Lower leg skin (tissue), 3 donors: ENCODE data around the gene GPC6.

Experiments used
- POLR2A ChIP-seq, 2 donors: fragments of 450-650 bp; IDR thresholded peaks; one replicate each; pipeline ENCODE4 v1.6.1; 2016 to 2017; ENCODE audit warnings: antibody characterized with exemption in 2 of 2, mild to moderate bottlenecking in 1 of 2, moderate library complexity in 1 of 2
- TF ChIP-seq, protein P1 (sequence below), 3 donors: fragments of 450-650 bp; IDR thresholded peaks; one replicate each; pipeline ENCODE4 v1.5.1; 2016; ENCODE audit warnings: antibody characterized with exemption in 3 of 3, mild to moderate bottlenecking in 3 of 3, moderate library complexity in 2 of 3

DNA sequence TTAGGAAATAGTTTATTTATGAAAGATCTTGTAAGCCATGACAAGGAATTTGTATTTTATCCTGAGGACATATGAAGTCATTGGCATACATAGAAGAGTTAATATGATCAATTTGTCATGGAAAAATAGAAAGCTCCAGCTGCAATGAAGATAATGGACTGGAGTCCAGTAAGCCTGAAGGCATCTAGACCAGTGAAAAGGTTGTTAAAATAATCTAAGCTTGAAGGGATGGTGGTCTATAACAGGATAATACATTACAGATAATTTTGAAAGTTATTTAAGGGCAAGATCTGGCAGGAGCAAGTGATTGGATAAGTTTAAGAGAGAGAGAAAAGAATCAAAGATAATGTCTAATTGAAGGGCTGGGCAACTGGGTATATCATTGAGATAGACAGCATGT, 224.2 kb downstream of the GPC6 start:
- no peak for TF ChIP-seq POLR2A (IDR thresholded peaks at IDR 0.05)
- TF ChIP-seq, protein P1, sequence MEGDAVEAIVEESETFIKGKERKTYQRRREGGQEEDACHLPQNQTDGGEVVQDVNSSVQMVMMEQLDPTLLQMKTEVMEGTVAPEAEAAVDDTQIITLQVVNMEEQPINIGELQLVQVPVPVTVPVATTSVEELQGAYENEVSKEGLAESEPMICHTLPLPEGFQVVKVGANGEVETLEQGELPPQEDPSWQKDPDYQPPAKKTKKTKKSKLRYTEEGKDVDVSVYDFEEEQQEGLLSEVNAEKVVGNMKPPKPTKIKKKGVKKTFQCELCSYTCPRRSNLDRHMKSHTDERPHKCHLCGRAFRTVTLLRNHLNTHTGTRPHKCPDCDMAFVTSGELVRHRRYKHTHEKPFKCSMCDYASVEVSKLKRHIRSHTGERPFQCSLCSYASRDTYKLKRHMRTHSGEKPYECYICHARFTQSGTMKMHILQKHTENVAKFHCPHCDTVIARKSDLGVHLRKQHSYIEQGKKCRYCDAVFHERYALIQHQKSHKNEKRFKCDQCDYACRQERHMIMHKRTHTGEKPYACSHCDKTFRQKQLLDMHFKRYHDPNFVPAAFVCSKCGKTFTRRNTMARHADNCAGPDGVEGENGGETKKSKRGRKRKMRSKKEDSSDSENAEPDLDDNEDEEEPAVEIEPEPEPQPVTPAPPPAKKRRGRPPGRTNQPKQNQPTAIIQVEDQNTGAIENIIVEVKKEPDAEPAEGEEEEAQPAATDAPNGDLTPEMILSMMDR (IDR thresholded peaks at IDR 0.05) = no peak
